ENCODE data around the gene CALHM6. TPM values are rescaled to one million over a fixed set of nuclear protein-coding genes. Genes with fewer than 3 reads are reported as not detected.

Gene CALHM6
- total RNA-seq, 1 donor from 2014 or later, result 29.2 TPM

DNA sequence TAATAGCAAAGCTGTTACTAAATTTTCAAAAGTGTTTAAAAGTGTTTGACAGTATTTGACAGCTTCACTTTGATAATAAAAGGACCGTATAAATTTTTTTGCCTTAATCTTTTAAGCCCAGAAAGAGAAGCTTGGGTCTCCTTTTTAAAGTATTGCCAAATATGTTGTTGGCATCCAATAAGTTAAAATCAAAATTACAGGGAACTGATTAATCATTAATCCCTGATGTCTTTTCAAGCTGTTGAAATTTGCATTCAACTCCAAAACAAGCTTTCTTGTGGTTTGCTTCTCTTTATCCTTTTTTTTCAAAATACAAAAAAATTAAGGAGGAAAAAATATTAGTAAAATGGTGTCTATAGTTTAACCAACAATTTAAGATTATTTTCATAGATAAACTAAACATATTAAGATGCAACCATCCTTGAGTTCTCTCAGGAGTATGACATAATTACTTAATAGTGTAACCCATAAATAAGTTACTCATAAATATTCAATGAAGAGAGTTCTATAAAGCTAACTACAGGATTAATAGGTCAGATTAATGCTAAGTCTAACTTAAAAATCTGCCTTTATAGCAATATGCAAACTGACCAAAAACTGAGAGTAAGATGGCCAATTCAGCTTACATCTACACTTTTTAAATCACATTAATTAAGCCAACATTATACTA is 27.0 kb upstream of the CALHM6 start:
- intact Hi-C loops (cut with micrococcal nuclease), result no loop called here
- no peaks in the 10 kb centered on the region for H3K36me3 Mint-ChIP-seq (ENCODE audit: low read depth)
- no peaks in the 10 kb centered on the region for H3K4me1 Mint-ChIP-seq (ENCODE audit: low read depth)
- H3K27me3 Mint-ChIP-seq (ENCODE audit: insufficient read depth), result peaks cover 11% of the 10 kb centered on the region
- DNase-seq (ENCODE audit: low spot score), result no peak
- no peak overlapping the region for H3K4me3 Mint-ChIP-seq
- no peaks in the 10 kb centered on the region for H3K9me3 Mint-ChIP-seq
- H3K27ac Mint-ChIP-seq, result no peak overlapping the region

DNA sequence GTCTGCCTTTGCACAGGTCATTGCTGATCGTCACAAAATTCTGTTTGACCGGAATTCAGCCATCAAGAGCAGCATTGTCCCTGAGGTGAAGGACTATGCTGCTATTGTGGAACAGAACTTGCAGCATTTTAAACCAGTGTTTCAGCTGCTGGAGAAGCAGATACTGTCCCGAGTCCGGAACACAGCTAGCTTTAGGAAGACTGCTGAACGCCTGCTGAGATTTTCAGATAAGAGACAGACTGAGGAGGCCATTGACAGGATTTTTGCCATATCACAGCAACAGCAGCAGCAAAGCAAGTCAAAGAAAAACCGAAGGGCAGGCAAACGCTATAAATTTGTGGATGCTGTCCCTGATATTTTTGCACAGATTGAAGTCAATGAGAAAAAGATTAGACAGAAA is 24.6 kb upstream of the CALHM6 start:
- Mint-ChIP-seq H3K36me3 (ENCODE audit: low read depth) (no peaks in the 10 kb centered on the region), H3K27me3 (ENCODE audit: insufficient read depth) (peaks cover 25% of the 10 kb centered on the region), H3K4me3 (no peak overlapping the region)

DNA sequence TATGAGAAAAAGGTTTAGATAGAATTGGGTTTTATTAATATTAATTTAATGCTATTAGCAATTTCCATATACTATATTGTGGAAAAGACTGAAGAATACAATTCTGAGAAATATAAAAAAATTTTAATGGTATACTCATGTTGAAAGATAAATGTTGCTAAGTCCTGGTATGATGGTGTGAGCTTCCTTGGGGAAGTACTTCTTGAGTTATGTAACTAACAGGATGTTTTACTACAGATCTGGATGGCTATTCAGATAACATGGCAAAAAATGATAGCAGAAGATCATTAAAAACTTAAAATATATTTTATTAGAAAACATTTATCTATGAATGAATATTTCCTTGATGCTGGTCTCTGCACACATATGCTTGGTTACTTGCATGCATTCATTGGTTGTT is 23.5 kb upstream of the CALHM6 start:
- intact Hi-C loops (cut with micrococcal nuclease), result no loop called here
- Mint-ChIP-seq H3K27ac (no peak overlapping the region), H3K27me3 (ENCODE audit: insufficient read depth) (peaks cover 33% of the 10 kb centered on the region), H3K36me3 (ENCODE audit: low read depth) (no peaks in the 10 kb centered on the region), H3K4me1 (ENCODE audit: low read depth) (no peaks in the 10 kb centered on the region), H3K9me3 (no peaks in the 10 kb centered on the region), H3K4me3 (no peak overlapping the region)
- no peak for DNase-seq (ENCODE audit: low spot score)

More for the DNA sequence above, 24.6 kb upstream of the CALHM6 start:
- DNase-seq (ENCODE audit: low spot score), result no peak
- intact Hi-C loops (cut with micrococcal nuclease), result no loop called here
- Mint-ChIP-seq H3K4me1 (ENCODE audit: low read depth) (no peaks in the 10 kb centered on the region), H3K27ac (no peak overlapping the region), H3K9me3 (no peaks in the 10 kb centered on the region)

DNA sequence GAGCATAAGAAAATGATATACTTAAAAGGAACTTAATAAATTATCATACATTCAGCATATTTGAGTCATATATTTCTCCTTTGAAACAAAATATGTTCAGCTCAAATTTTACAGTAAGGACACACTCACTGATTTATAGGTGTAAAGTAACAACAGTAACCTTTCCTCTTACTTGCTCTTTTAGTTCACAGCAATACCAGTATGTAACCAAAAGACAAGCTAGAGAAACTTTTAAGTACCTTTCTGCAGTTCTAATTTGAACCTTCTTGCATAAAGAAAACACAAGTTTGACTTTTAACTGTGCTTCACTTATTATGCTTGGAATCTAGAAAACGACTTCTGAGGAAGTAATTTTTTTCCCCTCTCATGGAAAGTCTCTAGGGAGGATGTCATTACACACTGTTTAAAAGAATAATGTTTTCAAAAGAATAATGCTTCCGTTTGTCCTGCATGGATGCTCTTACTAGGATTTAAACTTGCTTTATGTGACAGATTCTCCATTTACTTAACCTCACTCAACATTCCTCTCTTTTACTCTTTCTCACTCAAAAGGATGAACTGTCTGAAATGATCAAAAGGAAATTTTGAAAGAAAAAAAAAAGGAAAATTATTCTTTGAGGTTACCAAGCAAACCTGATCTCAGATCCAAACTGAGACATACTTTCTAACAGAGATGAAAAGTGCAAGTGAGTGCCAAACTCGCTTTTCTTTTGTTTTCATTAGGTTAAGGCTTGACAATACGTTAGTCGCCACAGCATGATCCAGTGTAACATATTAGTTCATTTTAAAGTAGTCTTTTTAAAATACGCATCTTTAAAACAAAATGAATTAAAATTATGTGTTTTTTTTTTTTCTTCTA is 22.4 kb upstream of the CALHM6 start:
- DNase-seq (ENCODE audit: low spot score), result no peak
- Mint-ChIP-seq H3K27me3 (ENCODE audit: insufficient read depth) (peaks cover 33% of the 10 kb centered on the region), H3K27ac (no peak overlapping the region), H3K4me1 (ENCODE audit: low read depth) (peaks cover under 1% of the 10 kb centered on the region), H3K36me3 (ENCODE audit: low read depth) (no peaks in the 10 kb centered on the region), H3K4me3 (no peak overlapping the region), H3K9me3 (no peaks in the 10 kb centered on the region)
- intact Hi-C loops (cut with micrococcal nuclease), result no loop called here

DNA sequence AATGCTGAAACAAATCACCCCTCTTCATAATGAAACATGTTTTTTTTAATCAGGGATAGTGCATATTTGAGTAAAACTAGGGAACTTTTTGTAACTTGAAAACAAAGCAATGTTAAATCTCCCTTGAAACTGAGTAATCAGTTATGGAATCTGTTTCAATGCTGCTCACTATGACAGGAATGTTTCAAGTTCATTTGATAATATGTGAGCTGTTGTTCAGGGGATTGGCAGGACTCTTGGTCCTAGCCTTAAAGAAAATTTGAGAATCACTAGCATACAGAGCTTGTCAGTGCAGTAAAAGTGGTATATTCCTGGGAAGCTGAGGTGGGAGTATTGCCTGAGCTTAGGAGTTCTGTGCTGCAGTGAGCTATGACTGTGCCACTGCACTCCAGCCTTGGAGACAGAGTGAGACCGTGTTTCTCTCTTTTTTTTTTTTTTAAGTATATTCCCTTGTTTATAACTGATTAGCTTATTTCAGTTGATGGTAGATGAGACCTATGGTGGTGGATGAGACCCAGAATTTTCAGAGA is 21.6 kb upstream of the CALHM6 start:
- Mint-ChIP-seq H3K27ac (no peak overlapping the region), H3K27me3 (ENCODE audit: insufficient read depth) (peaks cover 33% of the 10 kb centered on the region), H3K9me3 (no peaks in the 10 kb centered on the region), H3K36me3 (ENCODE audit: low read depth) (no peaks in the 10 kb centered on the region), H3K4me1 (ENCODE audit: low read depth) (peaks cover 9% of the 10 kb centered on the region), H3K4me3 (no peak overlapping the region)
- intact Hi-C loops (cut with micrococcal nuclease), result no loop called here
- no peak for DNase-seq (ENCODE audit: low spot score)

DNA sequence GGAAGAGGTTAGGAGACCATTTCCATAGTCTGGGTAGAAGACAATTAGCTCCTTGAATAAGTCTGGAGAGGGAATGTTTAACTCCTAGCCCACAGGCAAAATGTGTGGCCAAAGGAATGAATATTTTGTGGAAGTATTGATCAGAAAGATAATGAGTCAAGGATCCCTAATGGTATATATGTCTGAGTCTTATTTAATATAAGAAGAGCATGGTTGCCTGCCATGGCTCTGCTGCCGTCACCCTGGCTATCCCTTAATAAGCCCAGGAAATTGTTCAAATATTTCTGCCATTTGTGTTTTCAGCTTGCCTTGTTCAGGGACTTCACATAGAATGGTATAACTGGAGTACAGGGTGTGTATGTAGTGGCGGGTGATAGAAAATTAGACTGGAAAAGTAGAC is 18.1 kb upstream of the CALHM6 start:
- intact Hi-C loops (cut with micrococcal nuclease), result no loop called here
- peaks cover 25% of the 10 kb centered on the region for H3K4me1 Mint-ChIP-seq (ENCODE audit: low read depth)
- H3K27ac Mint-ChIP-seq, result no peak overlapping the region
- H3K4me3 Mint-ChIP-seq, result no peak overlapping the region
- H3K9me3 Mint-ChIP-seq, result no peaks in the 10 kb centered on the region
- H3K27me3 Mint-ChIP-seq (ENCODE audit: insufficient read depth), result peaks cover 27% of the 10 kb centered on the region
- no peak for DNase-seq (ENCODE audit: low spot score)
- H3K36me3 Mint-ChIP-seq (ENCODE audit: low read depth), result peaks cover 3% of the 10 kb centered on the region

DNA sequence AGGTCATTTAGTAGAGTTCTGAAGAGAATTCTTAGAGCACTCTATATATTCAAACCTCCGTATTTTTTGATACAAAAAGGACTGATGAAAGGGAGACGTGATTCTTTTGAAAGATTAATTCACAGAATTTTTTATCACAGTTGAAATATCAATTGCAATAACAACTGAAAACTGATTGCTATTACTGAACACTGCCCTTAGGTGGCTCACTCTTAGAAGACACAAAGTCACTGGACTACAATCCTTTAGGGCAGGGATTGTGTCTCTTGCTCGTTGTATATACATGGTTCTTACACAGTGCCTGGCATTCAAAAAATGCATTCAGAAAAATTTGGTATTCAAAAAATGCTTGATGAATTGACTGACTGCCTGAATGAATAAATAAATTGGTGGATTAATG is 17.1 kb upstream of the CALHM6 start:
- H3K9me3 Mint-ChIP-seq, result no peaks in the 10 kb centered on the region
- H3K4me1 Mint-ChIP-seq (ENCODE audit: low read depth), result peaks cover 26% of the 10 kb centered on the region
- H3K27me3 Mint-ChIP-seq (ENCODE audit: insufficient read depth), result peaks cover 24% of the 10 kb centered on the region
- H3K27ac Mint-ChIP-seq, result no peak overlapping the region
- H3K36me3 Mint-ChIP-seq (ENCODE audit: low read depth), result peaks cover 3% of the 10 kb centered on the region
- intact Hi-C loops (cut with micrococcal nuclease), result loop anchor here (1.0 to 2.0 kb wide), 3 partner anchors 33 to 117 kb away; no protein-coding TSS in a partner anchor
- DNase-seq (ENCODE audit: low spot score), result no peak
- no peak overlapping the region for H3K4me3 Mint-ChIP-seq

DNA sequence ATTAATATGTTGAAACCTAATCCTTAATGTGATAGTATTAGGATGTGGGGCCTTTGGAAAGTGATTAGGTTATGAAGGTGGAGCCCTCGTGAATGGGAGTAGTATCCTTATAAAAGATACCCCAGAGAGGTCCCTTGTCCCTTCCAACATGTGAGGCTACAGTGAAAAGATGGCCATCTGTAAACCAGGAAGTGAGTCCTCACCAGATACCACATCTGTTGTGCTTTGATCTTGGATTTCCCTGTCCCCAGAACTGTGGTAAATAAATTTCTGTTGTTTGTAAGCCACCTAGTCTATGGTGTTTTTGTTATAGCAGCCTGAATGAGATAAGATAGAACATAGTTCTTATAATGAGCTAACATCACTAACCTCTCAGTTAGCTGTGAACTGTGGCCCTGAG is 16.6 kb upstream of the CALHM6 start:
- Mint-ChIP-seq H3K4me3 (no peak overlapping the region), H3K4me1 (ENCODE audit: low read depth) (peaks cover 30% of the 10 kb centered on the region), H3K27me3 (ENCODE audit: insufficient read depth) (peaks cover 21% of the 10 kb centered on the region), H3K9me3 (no peaks in the 10 kb centered on the region), H3K27ac (no peak overlapping the region), H3K36me3 (ENCODE audit: low read depth) (peaks cover 3% of the 10 kb centered on the region)
- intact Hi-C loops (cut with micrococcal nuclease), result loop anchor here (1.0 to 2.0 kb wide), 3 partner anchors 32 to 117 kb away; no protein-coding TSS in a partner anchor
- no peak for DNase-seq (ENCODE audit: low spot score)

DNA sequence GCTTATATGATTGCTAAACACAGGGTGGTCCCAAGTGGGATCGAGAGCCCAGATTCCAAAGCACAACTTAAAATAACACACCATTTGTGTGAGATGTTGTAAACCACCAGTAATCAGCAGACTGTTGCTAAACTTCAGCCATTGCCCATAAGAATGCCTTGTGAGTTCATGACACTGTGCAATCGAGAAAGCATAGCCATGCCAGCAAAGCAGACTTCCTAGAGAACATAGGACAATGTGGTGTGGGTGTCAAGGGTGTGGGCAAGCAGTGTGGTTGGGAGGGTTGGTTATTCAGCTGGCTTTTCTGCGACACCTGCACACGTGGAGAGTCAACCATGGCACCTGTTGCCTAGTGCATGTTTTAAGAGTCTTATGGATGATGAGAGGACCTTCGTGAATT is 16.1 kb upstream of the CALHM6 start:
- no peaks in the 10 kb centered on the region for H3K9me3 Mint-ChIP-seq
- peak overlapping the region; percentile 11 for H3K4me3 Mint-ChIP-seq
- peaks cover 35% of the 10 kb centered on the region for H3K4me1 Mint-ChIP-seq (ENCODE audit: low read depth)
- H3K27ac Mint-ChIP-seq, result no peak overlapping the region
- peaks cover 3% of the 10 kb centered on the region for H3K36me3 Mint-ChIP-seq (ENCODE audit: low read depth)
- peaks cover 18% of the 10 kb centered on the region for H3K27me3 Mint-ChIP-seq (ENCODE audit: insufficient read depth)
- no peak for DNase-seq (ENCODE audit: low spot score)
- intact Hi-C loops (cut with micrococcal nuclease), result loop anchor here (2.0 kb wide), 1 partner anchor 32 kb away; no protein-coding TSS in a partner anchor

DNA sequence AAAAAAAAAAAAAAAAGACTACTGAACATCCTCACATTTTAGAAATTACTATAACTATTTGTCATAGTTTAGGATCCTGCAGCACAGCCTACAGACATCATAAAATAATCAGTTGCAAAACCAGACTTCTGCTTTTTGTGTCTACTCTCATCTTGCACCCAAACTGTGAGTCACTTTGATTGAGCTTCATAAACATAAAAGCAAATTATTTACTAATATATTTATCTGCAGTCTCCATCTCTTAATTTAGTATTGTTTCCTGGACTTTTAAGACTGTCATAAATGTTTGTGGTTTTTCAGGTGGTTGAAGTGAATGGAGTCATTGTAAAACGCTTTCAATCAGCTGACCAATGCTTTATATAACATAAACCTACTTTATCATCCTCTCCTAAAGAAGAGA is 14.8 kb upstream of the CALHM6 start:
- H3K4me1 Mint-ChIP-seq (ENCODE audit: low read depth), result peaks cover 48% of the 10 kb centered on the region
- intact Hi-C loops (cut with micrococcal nuclease), result no loop called here

DNA sequence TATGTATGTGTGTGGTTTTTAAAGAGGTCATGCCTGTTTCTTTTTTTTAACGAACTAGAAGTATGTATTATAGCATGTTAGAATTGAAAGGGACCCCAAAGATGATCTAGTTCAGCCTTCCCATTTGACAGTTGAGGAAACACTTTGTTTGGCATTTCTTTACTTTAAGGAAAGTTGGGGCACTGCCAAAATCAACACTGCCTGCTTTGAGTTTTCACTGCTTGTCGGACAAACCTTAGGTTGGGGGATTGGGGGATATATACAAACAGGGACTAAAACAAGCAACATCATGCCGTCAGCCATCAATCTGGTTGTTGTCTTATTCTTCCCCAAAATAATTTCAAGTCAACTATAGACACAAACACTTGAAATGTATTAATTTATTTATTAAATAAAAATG is 14.1 kb upstream of the CALHM6 start:
- Mint-ChIP-seq H3K27ac (no peak overlapping the region), H3K4me1 (ENCODE audit: low read depth) (peaks cover 53% of the 10 kb centered on the region), H3K9me3 (no peaks in the 10 kb centered on the region), H3K4me3 (no peak overlapping the region), H3K27me3 (ENCODE audit: insufficient read depth) (peaks cover 5% of the 10 kb centered on the region), H3K36me3 (ENCODE audit: low read depth) (peaks cover 3% of the 10 kb centered on the region)
- intact Hi-C loops (cut with micrococcal nuclease), result no loop called here
- no peak for DNase-seq (ENCODE audit: low spot score)

More for the DNA sequence above, 14.8 kb upstream of the CALHM6 start:
- Mint-ChIP-seq H3K36me3 (ENCODE audit: low read depth) (peaks cover 3% of the 10 kb centered on the region), H3K27ac (no peak overlapping the region), H3K4me3 (no peak overlapping the region), H3K27me3 (ENCODE audit: insufficient read depth) (peaks cover 10% of the 10 kb centered on the region), H3K9me3 (no peaks in the 10 kb centered on the region)
- DNase-seq (ENCODE audit: low spot score), result no peak

DNA sequence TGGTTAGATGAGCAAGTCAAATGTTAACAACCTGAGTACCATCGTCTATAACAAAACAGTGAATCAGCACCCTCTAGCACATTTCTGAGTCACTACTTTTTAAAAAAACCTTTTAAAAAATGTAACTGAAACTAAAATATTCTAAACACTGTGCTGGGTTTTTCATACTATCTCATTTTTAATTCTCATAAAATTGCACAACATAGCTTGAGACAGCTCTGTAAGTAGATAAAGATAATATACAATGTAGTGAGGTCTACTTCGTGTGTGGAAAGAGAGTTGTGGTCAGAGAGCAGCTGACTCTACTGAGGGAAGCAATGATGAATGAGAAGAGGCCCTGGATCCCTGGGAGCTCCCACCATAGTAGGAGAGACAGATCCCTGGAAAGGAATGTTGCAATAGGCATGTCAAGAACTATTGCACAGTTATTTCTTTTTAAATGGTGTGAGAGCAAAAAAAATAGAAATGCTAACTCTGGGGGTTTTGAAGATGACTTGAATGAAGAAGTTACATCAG is 13.6 kb upstream of the CALHM6 start:
- Mint-ChIP-seq H3K27ac (no peak overlapping the region), H3K4me3 (no peak overlapping the region), H3K9me3 (no peaks in the 10 kb centered on the region), H3K36me3 (ENCODE audit: low read depth) (peaks cover 3% of the 10 kb centered on the region), H3K27me3 (ENCODE audit: insufficient read depth) (peaks cover under 1% of the 10 kb centered on the region), H3K4me1 (ENCODE audit: low read depth) (peaks cover 53% of the 10 kb centered on the region)
- intact Hi-C loops (cut with micrococcal nuclease), result loop anchor here (1.0 kb wide), 1 partner anchor 13 kb away; no protein-coding TSS in a partner anchor
- no peak for DNase-seq (ENCODE audit: low spot score)

DNA sequence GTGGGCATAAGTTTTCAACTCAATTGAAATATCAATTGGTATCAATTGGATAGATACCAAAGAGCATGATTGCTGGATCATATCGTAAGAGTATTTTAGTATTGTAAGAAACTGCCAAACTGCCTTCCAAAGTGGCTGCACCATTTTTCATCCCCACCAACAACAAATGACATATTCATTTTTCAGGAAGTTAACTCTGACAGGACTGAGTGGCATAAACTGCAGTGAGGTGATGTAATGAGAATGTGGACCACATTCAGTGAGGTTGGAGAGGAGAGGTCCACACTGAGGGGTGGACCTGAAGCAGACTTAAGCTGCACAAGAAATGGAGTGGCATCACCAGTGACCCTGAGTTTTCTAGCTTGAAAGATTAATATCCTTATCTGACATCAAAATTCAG is 11.6 kb upstream of the CALHM6 start:
- Mint-ChIP-seq H3K4me1 (ENCODE audit: low read depth) (peaks cover 45% of the 10 kb centered on the region), H3K36me3 (ENCODE audit: low read depth) (peaks cover 11% of the 10 kb centered on the region), H3K27ac (no peak overlapping the region)

More for the DNA sequence above, 11.6 kb upstream of the CALHM6 start:
- DNase-seq (ENCODE audit: low spot score), result no peak
- intact Hi-C loops (cut with micrococcal nuclease), result no loop called here
- H3K4me3 Mint-ChIP-seq, result no peak overlapping the region
- no peaks in the 10 kb centered on the region for H3K9me3 Mint-ChIP-seq
- H3K27me3 Mint-ChIP-seq (ENCODE audit: insufficient read depth), result peaks cover 2% of the 10 kb centered on the region
